ENCODE measurements around the gene HMGA1.

DNA sequence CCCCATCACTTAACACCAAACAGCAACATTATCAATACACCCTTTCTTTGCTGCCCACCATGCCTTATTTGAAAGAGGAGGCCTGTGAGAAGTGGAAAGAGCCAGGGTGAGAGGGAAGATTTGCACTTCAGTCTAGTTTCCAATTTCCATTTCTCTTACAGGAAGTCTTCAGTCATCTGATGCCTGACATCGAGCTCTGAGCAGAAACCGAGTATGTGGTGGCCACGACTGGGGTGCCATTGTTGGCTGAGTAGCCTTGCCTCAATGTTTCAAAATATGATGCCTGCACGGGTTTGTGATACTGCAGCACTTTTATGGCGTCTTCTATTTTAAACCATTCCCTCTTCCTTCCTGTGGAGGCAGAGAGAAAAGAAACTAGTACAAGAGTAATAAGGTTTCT, 51.9 kb downstream of the HMGA1 start:
- no peak for TF ChIP-seq POLR2A (IDR thresholded peaks at IDR 0.05)
- TF ChIP-seq, protein P1, sequence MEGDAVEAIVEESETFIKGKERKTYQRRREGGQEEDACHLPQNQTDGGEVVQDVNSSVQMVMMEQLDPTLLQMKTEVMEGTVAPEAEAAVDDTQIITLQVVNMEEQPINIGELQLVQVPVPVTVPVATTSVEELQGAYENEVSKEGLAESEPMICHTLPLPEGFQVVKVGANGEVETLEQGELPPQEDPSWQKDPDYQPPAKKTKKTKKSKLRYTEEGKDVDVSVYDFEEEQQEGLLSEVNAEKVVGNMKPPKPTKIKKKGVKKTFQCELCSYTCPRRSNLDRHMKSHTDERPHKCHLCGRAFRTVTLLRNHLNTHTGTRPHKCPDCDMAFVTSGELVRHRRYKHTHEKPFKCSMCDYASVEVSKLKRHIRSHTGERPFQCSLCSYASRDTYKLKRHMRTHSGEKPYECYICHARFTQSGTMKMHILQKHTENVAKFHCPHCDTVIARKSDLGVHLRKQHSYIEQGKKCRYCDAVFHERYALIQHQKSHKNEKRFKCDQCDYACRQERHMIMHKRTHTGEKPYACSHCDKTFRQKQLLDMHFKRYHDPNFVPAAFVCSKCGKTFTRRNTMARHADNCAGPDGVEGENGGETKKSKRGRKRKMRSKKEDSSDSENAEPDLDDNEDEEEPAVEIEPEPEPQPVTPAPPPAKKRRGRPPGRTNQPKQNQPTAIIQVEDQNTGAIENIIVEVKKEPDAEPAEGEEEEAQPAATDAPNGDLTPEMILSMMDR (IDR thresholded peaks at IDR 0.05) = no peak

All from thyroid gland (tissue), 4 donors.